NCI-H2196 treated with DMSO at 0.1 percent for 48 hours (cell line): ENCODE results near the gene ZNF607.

ENCODE experiments used
- DNase-seq: peaks from one replicate; lab custom pipeline; 2025; ENCODE audit not compliant: unreplicated experiment; lab: John Stamatoyannopoulos, UW

ZNF607 gene

DNA sequence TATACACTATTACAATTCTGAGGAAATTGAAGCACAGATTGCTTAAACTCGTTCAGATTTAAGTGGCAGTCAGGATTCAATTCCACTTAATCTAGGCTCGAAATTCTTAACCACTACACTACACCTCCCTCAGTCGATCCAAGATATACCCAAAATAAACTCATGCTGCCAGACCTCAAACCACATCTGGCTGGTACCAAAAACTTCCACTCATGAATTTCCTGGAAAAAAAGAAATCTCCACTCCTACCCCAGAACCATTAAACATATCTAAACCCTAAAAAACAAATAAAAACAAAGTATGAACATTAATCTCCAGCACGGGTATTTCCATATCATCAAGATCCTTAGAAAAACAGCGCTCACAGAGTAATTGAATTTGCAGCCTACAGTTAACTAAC, 65.4 kb downstream of the ZNF607 start:
- no peak for DNase-seq
